IPS-18a (cell line): Measurements from ENCODE around the gene PDE7B.
"Not testable (repeated sequence)": the region's sequence is repeated elsewhere in the genome, so short reads cannot be mapped to it uniquely, and the experiment has no call there.

ENCODE experiments used
- H3K27ac ChIP-seq: one replicate; pipeline ENCODE4 v1.5.1; 2013; ENCODE audit warnings: low read length
- H3K27me3 ChIP-seq: one replicate; pipeline ENCODE4 v1.6.1; 2013; ENCODE audit warnings: mild to moderate bottlenecking, low read length; ENCODE audit not compliant: control insufficient read depth, insufficient read depth
- H3K36me3 ChIP-seq: one replicate; pipeline ENCODE4 v1.6.1; 2013; ENCODE audit warnings: low read depth, low read length; ENCODE audit not compliant: control insufficient read depth
- H3K4me1 ChIP-seq: one replicate; pipeline ENCODE4 v1.6.1; 2013; ENCODE audit warnings: low read depth, low read length; ENCODE audit not compliant: control insufficient read depth
- H3K4me3 ChIP-seq: one replicate; pipeline ENCODE4 v1.5.1; 2013; ENCODE audit warnings: low read length
- H3K9ac ChIP-seq: one replicate; pipeline ENCODE4 v1.6.1; 2013; ENCODE audit warnings: mild to moderate bottlenecking, low read length, moderate library complexity
- H3K9me3 ChIP-seq: one replicate; pipeline ENCODE4 v1.6.1; 2013; ENCODE audit warnings: low read depth, low read length; ENCODE audit not compliant: control insufficient read depth

PDE7B gene

GRCh38 chr6:136102991-136103688 lies 251.6 kb downstream of the PDE7B start:
- Histone ChIP-seq H3K9ac (no peak overlapping the region), H3K4me3 (no peak overlapping the region), H3K27me3 (peaks cover 72% of the 10 kb centered on the region), H3K27ac (no peak overlapping the region), H3K36me3 (no peaks in the 10 kb centered on the region), H3K9me3 (no peaks in the 10 kb centered on the region), H3K4me1 (peaks cover 27% of the 10 kb centered on the region)

- Histone ChIP-seq H3K9ac (no peak overlapping the region), H3K4me3 (peak overlapping the region; percentile 19), H3K27ac (no peak overlapping the region), H3K27me3 (peaks cover 79% of the 10 kb centered on the region), H3K36me3 (no peaks in the 10 kb centered on the region), H3K4me1 (peaks cover 27% of the 10 kb centered on the region), H3K9me3 (no peaks in the 10 kb centered on the region)
Measured at GRCh38 chr6:136103763-136104311, 252.3 kb downstream of the PDE7B start.

GRCh38 chr6:136104556-136104955 lies 253.1 kb downstream of the PDE7B start:
- Histone ChIP-seq H3K9me3 (no peaks in the 10 kb centered on the region), H3K9ac (no peak overlapping the region), H3K36me3 (no peaks in the 10 kb centered on the region), H3K27ac (no peak overlapping the region), H3K4me3 (no peak overlapping the region), H3K27me3 (peaks cover 86% of the 10 kb centered on the region), H3K4me1 (peaks cover 27% of the 10 kb centered on the region)

- peaks cover 93% of the 10 kb centered on the region for H3K27me3 ChIP-seq
Measured at GRCh38 chr6:136105797-136106196, 254.3 kb downstream of the PDE7B start.

GRCh38 chr6:136108361-136108945 lies 257.0 kb downstream of the PDE7B start:
- no peak overlapping the region for H3K9ac ChIP-seq
- H3K27me3 ChIP-seq = peaks cover 67% of the 10 kb centered on the region
- H3K36me3 ChIP-seq = no peaks in the 10 kb centered on the region

More at GRCh38 chr6:136105797-136106196, 254.3 kb downstream of the PDE7B start:
- not testable (repeated sequence) for H3K36me3 ChIP-seq, H3K9me3 ChIP-seq, H3K9ac ChIP-seq, H3K4me3 ChIP-seq, H3K27ac ChIP-seq
- H3K4me1 ChIP-seq = peaks cover 27% of the 10 kb centered on the region

GRCh38 chr6:136111831-136112230 lies 260.3 kb downstream of the PDE7B start:
- H3K27me3 ChIP-seq = peaks cover 34% of the 10 kb centered on the region
- no peaks in the 10 kb centered on the region for H3K4me1 ChIP-seq
- H3K27ac ChIP-seq = no peak overlapping the region
- no peak overlapping the region for H3K9ac ChIP-seq
- H3K36me3 ChIP-seq = no peaks in the 10 kb centered on the region
- no peaks in the 10 kb centered on the region for H3K9me3 ChIP-seq
- no peak overlapping the region for H3K4me3 ChIP-seq

More at GRCh38 chr6:136108361-136108945, 257.0 kb downstream of the PDE7B start:
- Histone ChIP-seq H3K4me3 (no peak overlapping the region), H3K4me1 (peaks cover 15% of the 10 kb centered on the region), H3K9me3 (no peaks in the 10 kb centered on the region), H3K27ac (no peak overlapping the region)

GRCh38 chr6:136112262-136112661 lies 260.8 kb downstream of the PDE7B start:
- H3K4me3 ChIP-seq = no peak overlapping the region
- no peak overlapping the region for H3K9ac ChIP-seq
- no peaks in the 10 kb centered on the region for H3K9me3 ChIP-seq
- H3K27ac ChIP-seq = no peak overlapping the region
- no peaks in the 10 kb centered on the region for H3K36me3 ChIP-seq
- H3K4me1 ChIP-seq = no peaks in the 10 kb centered on the region
- H3K27me3 ChIP-seq = peaks cover 29% of the 10 kb centered on the region

GRCh38 chr6:136113736-136114173 lies 262.3 kb downstream of the PDE7B start:
- Histone ChIP-seq H3K4me3 (no peak overlapping the region), H3K4me1 (no peaks in the 10 kb centered on the region), H3K27me3 (peaks cover 17% of the 10 kb centered on the region), H3K9me3 (no peaks in the 10 kb centered on the region), H3K36me3 (no peaks in the 10 kb centered on the region), H3K9ac (no peak overlapping the region), H3K27ac (no peak overlapping the region)

GRCh38 chr6:136114661-136115060 lies 263.2 kb downstream of the PDE7B start:
- Histone ChIP-seq H3K27me3 (peaks cover 8% of the 10 kb centered on the region), H3K9me3 (no peaks in the 10 kb centered on the region), H3K36me3 (no peaks in the 10 kb centered on the region), H3K9ac (no peak overlapping the region), H3K4me1 (no peaks in the 10 kb centered on the region), H3K27ac (no peak overlapping the region), H3K4me3 (no peak overlapping the region)

- no peak overlapping the region for H3K4me3 ChIP-seq
- no peak overlapping the region for H3K27ac ChIP-seq
Measured at GRCh38 chr6:136115941-136116340, 264.4 kb downstream of the PDE7B start.

GRCh38 chr6:136117081-136117480 lies 265.6 kb downstream of the PDE7B start:
- Histone ChIP-seq H3K9ac (no peak overlapping the region), H3K36me3 (no peaks in the 10 kb centered on the region), H3K27me3 (no peaks in the 10 kb centered on the region), H3K27ac (no peak overlapping the region), H3K4me3 (no peak overlapping the region), H3K4me1 (no peaks in the 10 kb centered on the region), H3K9me3 (no peaks in the 10 kb centered on the region)

More at GRCh38 chr6:136115941-136116340, 264.4 kb downstream of the PDE7B start:
- Histone ChIP-seq H3K9me3 (no peaks in the 10 kb centered on the region), H3K27me3 (no peaks in the 10 kb centered on the region), H3K9ac (no peak overlapping the region), H3K4me1 (no peaks in the 10 kb centered on the region), H3K36me3 (no peaks in the 10 kb centered on the region)
